ENCODE data around the gene DCTN2. TPM values are rescaled to one million over a fixed set of nuclear protein-coding genes. Genes with fewer than 3 reads are reported as not detected.

The DCTN2 gene
- total RNA-seq, 2 donors from 2014 or later, result 110 to 114 TPM

DNA sequence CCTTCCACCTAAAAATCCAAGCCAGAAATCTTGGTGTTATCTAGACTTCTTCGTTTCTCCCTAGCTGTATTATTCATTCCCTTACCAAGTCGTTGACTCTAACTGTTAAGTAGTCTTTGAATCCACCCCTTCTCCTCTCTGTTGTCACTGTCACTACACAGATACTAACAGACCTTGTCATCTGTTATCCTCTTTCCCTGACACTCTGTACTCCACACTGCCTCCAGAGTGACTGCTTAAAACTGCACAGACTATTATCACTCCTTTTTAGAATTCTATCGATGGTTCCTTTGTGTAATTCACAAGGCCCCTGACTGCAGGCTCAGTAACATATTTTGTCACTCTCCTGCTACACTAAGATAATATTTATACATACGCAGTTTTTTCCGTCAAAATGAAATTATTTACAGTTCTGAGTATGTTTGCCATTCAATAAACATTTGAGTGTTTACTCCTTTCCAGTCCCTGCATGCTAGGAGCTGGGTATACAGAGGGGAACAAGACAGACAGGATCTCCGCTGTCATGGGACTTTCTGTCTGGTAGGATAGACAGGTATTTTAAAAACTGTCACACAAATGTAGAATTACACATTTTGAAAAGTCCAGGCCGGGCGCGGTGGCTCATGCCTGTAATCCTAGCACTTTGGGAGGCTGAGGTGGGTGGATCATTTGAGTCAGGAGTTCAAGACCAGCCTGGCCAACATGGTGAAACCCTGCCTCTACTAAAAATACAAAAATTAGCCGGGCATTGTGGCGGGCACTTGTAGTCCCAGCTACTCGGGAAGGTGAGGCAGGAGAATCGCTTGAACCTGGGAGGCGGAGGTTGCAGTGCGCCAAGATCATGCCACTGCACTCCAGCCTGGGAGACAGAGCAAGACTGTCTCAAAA lies 55.4 kb downstream of the DCTN2 start:
- Histone ChIP-seq H3K36me3 (ENCODE audit: control insufficient read depth, insufficient read depth, low read length) (peaks cover 54% of the 10 kb centered on the region), H3K9me3 (ENCODE audit: control insufficient read depth, low read length) (no peaks in the 10 kb centered on the region), H3K9ac (ENCODE audit: extremely low read depth, low read length, poor library complexity, severe bottlenecking) (no peak overlapping the region), H3K27me3 (ENCODE audit: control insufficient read depth, insufficient read depth, low read length, poor library complexity, severe bottlenecking) (no peaks in the 10 kb centered on the region), H3K27ac (ENCODE audit: low read depth, low read length) (no peak overlapping the region), H3K4me1 (ENCODE audit: control insufficient read depth, insufficient read depth, low read length) (no peaks in the 10 kb centered on the region), H3K4me3 (ENCODE audit: low read length) (no peak overlapping the region)
- peak; percentile 54 for TF ChIP-seq CTCF (conservative IDR thresholded peaks at IDR 0.05)
- no peak overlapping the region for H3K27ac Mint-ChIP-seq
- WGBS, 2 experiments (ENCODE audit: insufficient coverage in 1 of 2, insufficient read length in 1 of 2), result 91 to 95% methylated on average over 8 to 15 of the region's 15 CpGs
- peaks cover 10% of the 10 kb centered on the region for H3K4me1 Mint-ChIP-seq
- peaks cover 66% of the 10 kb centered on the region for H3K36me3 Mint-ChIP-seq (ENCODE audit: low read depth)
- DNase-seq, result no peak
- H3K27me3 Mint-ChIP-seq (ENCODE audit: insufficient read depth), result no peaks in the 10 kb centered on the region
- peaks cover 14% of the 10 kb centered on the region for H3K9me3 Mint-ChIP-seq
- H3K4me3 Mint-ChIP-seq, result no peak overlapping the region

GRCh38 chr12:57490126-57490525 lies 56.9 kb downstream of the DCTN2 start:
- no peak overlapping the region for H3K27ac Mint-ChIP-seq
- peaks cover 51% of the 10 kb centered on the region for H3K36me3 Mint-ChIP-seq (ENCODE audit: low read depth)
- Histone ChIP-seq H3K4me3 (ENCODE audit: low read length) (no peak overlapping the region), H3K27me3 (ENCODE audit: control insufficient read depth, insufficient read depth, low read length, poor library complexity, severe bottlenecking) (no peaks in the 10 kb centered on the region), H3K9me3 (ENCODE audit: control insufficient read depth, low read length) (no peaks in the 10 kb centered on the region), H3K36me3 (ENCODE audit: control insufficient read depth, insufficient read depth, low read length) (peaks cover 44% of the 10 kb centered on the region), H3K4me1 (ENCODE audit: control insufficient read depth, insufficient read depth, low read length) (no peaks in the 10 kb centered on the region), H3K9ac (ENCODE audit: extremely low read depth, low read length, poor library complexity, severe bottlenecking) (no peak overlapping the region), H3K27ac (ENCODE audit: low read depth, low read length) (no peak overlapping the region)
- H3K4me1 Mint-ChIP-seq, result peaks cover 14% of the 10 kb centered on the region
- no peak overlapping the region for H3K4me3 Mint-ChIP-seq
- DNase-seq, result no peak
- WGBS, 2 experiments (ENCODE audit: insufficient coverage in 1 of 2, insufficient read length in 1 of 2), result 93 to 99% methylated on average over 3 to 4 of the region's 4 CpGs
- no peaks in the 10 kb centered on the region for H3K27me3 Mint-ChIP-seq (ENCODE audit: insufficient read depth)
- H3K9me3 Mint-ChIP-seq, result peaks cover 6% of the 10 kb centered on the region
- TF ChIP-seq CTCF (conservative IDR thresholded peaks at IDR 0.05), result no peak

- peak overlapping the region; percentile 90 for H3K9ac ChIP-seq (ENCODE audit: extremely low read depth, low read length, poor library complexity, severe bottlenecking)
- H3K27me3 Mint-ChIP-seq (ENCODE audit: insufficient read depth), result no peaks in the 10 kb centered on the region
- H3K36me3 ChIP-seq (ENCODE audit: control insufficient read depth, insufficient read depth, low read length), result peaks cover 43% of the 10 kb centered on the region
- 93 to 100% methylated on average over 4 to 5 of the region's 5 CpGs for WGBS, 2 experiments (ENCODE audit: insufficient coverage in 1 of 2, insufficient read length in 1 of 2)
- H3K27ac ChIP-seq (ENCODE audit: low read depth, low read length), result no peak overlapping the region
- peak overlapping the region; percentile 98 for H3K4me3 Mint-ChIP-seq
- peak overlapping the region; percentile 99 for H3K4me3 ChIP-seq (ENCODE audit: low read length)
- H3K9me3 ChIP-seq (ENCODE audit: control insufficient read depth, low read length), result no peaks in the 10 kb centered on the region
- DNase-seq, result no peak
- H3K4me1 ChIP-seq (ENCODE audit: control insufficient read depth, insufficient read depth, low read length), result no peaks in the 10 kb centered on the region
- H3K36me3 Mint-ChIP-seq (ENCODE audit: low read depth), result peaks cover 45% of the 10 kb centered on the region
- H3K27me3 ChIP-seq (ENCODE audit: control insufficient read depth, insufficient read depth, low read length, poor library complexity, severe bottlenecking), result no peaks in the 10 kb centered on the region
- peak overlapping the region; percentile 95 for H3K27ac Mint-ChIP-seq
- H3K9me3 Mint-ChIP-seq, result peaks cover 2% of the 10 kb centered on the region
- TF ChIP-seq CTCF (conservative IDR thresholded peaks at IDR 0.05), result no peak
- peaks cover 14% of the 10 kb centered on the region for H3K4me1 Mint-ChIP-seq
Measured at GRCh38 chr12:57489157-57489641, 57.8 kb downstream of the DCTN2 start.
